Spleen (tissue), 7 donors: Measurements from ENCODE around the gene CERT1.

ENCODE experiments used
- POLR2A ChIP-seq, 3 donors: fragments of 450-650 bp; IDR thresholded peaks; one replicate each; pipeline ENCODE4 v1.5.1; 2017; ENCODE audit warnings: antibody characterized with exemption in 3 of 3, mild to moderate bottlenecking in 1 of 3
- POLR2AphosphoS5 ChIP-seq, 3 donors: sonication (generic); formaldehyde crosslinking; IDR thresholded peaks; one replicate each; pipeline ENCODE4 v1.5.1; 2017; ENCODE audit warnings: antibody characterized with exemption in 3 of 3
- TF ChIP-seq, protein P1 (sequence below), 11 experiments: fragments of 200-600 bp in 7 of 11; fragments of 450-650 bp in 4 of 11; sonication (generic) in 4 of 11; IDR thresholded peaks in 8 of 11; conservative IDR thresholded peaks in 3 of 11; 1 replicate in 7 of 11; 2 replicates in 4 of 11; pipeline versions ENCODE4 v1.4.0 to v1.8.0; 2016 to 2021; ENCODE audit warnings: antibody characterized with exemption in 11 of 11, inconsistent platforms in 4 of 11, mild to moderate bottlenecking in 1 of 11
- donor health status: DM: no; HTN: no; CAD: no; lungs with moderate emphysema.
- donor health status: DM: no; HTN: no; CAD: no.
- donor health status: DM: no; HTN: no; CAD: no.

GRCh38 chr5:75348241-75348640 is 163.2 kb downstream of the CERT1 start:
- TF ChIP-seq POLR2A (IDR thresholded peaks at IDR 0.05) (no peak), POLR2AphosphoS5 (IDR thresholded peaks at IDR 0.05) (no peak)
- TF ChIP-seq, protein P1, sequence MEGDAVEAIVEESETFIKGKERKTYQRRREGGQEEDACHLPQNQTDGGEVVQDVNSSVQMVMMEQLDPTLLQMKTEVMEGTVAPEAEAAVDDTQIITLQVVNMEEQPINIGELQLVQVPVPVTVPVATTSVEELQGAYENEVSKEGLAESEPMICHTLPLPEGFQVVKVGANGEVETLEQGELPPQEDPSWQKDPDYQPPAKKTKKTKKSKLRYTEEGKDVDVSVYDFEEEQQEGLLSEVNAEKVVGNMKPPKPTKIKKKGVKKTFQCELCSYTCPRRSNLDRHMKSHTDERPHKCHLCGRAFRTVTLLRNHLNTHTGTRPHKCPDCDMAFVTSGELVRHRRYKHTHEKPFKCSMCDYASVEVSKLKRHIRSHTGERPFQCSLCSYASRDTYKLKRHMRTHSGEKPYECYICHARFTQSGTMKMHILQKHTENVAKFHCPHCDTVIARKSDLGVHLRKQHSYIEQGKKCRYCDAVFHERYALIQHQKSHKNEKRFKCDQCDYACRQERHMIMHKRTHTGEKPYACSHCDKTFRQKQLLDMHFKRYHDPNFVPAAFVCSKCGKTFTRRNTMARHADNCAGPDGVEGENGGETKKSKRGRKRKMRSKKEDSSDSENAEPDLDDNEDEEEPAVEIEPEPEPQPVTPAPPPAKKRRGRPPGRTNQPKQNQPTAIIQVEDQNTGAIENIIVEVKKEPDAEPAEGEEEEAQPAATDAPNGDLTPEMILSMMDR (IDR thresholded peaks at IDR 0.05 in 8 of 11, conservative IDR thresholded peaks at IDR 0.05 in 3 of 11), result no peak
